Gastrocnemius medialis (tissue), 4 donors: ENCODE measurements around the gene SCAP. TPM values are rescaled to one million over a fixed set of nuclear protein-coding genes. Genes with fewer than 3 reads are reported as not detected.

Source experiments
- ATAC-seq, 2 donors: fragments of 150-250 bp; one replicate each; pipeline ENCODE4 v1.9.1; 2016
- DNase-seq, 2 donors: peaks; one replicate each; pipeline ENCODE4 v3.0.0-alpha.2; 2019
- H3K27ac ChIP-seq, 4 donors: fragments of 200-600 bp; sonication (generic); 1 replicate in 1 of 4; 2 replicates in 3 of 4; pipeline ENCODE4 v1.5.1; 2016 to 2018; ENCODE audit warnings: mild to moderate bottlenecking in 2 of 4, moderate library complexity in 1 of 4
- H3K27me3 ChIP-seq, 3 donors: fragments of 200-600 bp; sonication (generic) in 2 of 3; 1 replicate in 1 of 3; 2 replicates in 2 of 3; pipeline versions ENCODE4 v1.5.1 to v1.6.0; 2016 to 2019; ENCODE audit warnings: mild to moderate bottlenecking in 1 of 3, moderate library complexity in 1 of 3
- H3K36me3 ChIP-seq, 2 donors: fragments of 200-600 bp; sonication (generic) in 1 of 2; one replicate each; pipeline ENCODE4 v1.5.1; 2017 to 2018
- H3K4me1 ChIP-seq, 2 donors: fragments of 200-600 bp; sonication (generic) in 1 of 2; one replicate each; pipeline ENCODE4 v1.5.1; 2016 to 2017; ENCODE audit warnings: mild to moderate bottlenecking in 2 of 2
- H3K4me3 ChIP-seq, 4 donors: fragments of 200-600 bp; sonication (generic) in 3 of 4; 1 replicate in 1 of 4; 2 replicates in 3 of 4; pipeline ENCODE4 v1.5.1; 2016 to 2019; ENCODE audit warnings: mild to moderate bottlenecking in 2 of 4
- H3K9me3 ChIP-seq, 3 donors: fragments of 200-600 bp; sonication (generic) in 2 of 3; 1 replicate in 1 of 3; 2 replicates in 2 of 3; pipeline ENCODE4 v1.5.1; 2016 to 2019
- POLR2A ChIP-seq, 2 donors: fragments of 450-650 bp; IDR thresholded peaks; one replicate each; pipeline ENCODE4 v1.6.1; 2017; ENCODE audit warnings: antibody characterized with exemption in 2 of 2, mild to moderate bottlenecking in 2 of 2, moderate library complexity in 2 of 2
- in situ Hi-C, 4 donors: fragments of 200-750 bp; cut with MboI; loops; one replicate each; pipeline versions ENCODE4 v1.15.0 to v1.8.0; 2017; ENCODE audit warnings: low sequenced_read_pairs in 4 of 4
- intact Hi-C: fragments of 100-400 bp; cut with DNase I; formaldehyde crosslinking; loops from one replicate; pipeline ENCODE4 v1.15.1; 2023; ENCODE audit warnings: low total_unique reads
- total RNA-seq, 4 donors: library from RNA; depleted of rRNA; stranded (reverse); fragments of >200 nt; gene quantifications; one replicate each; pipeline versions ENCODE4 v1.1.0 to v1.2.3, GENCODE V29; 2016
- TF ChIP-seq, protein P1 (sequence below), 5 experiments: fragments of 450-650 bp in 3 of 5; fragments of 200-600 bp in 2 of 5; sonication (generic) in 2 of 5; IDR thresholded peaks in 4 of 5; conservative IDR thresholded peaks in 1 of 5; 1 replicate in 4 of 5; 2 replicates in 1 of 5; pipeline ENCODE4 v1.5.1; 2016 to 2019; ENCODE audit warnings: antibody characterized with exemption in 5 of 5, mild to moderate bottlenecking in 3 of 5, moderate library complexity in 3 of 5

Gene SCAP
- total RNA-seq, 4 donors from 2014 or later: 38.2 to 48.1 (median 42.8) TPM

GRCh38 chr3:47409284-47409683 lies 66.5 kb downstream of the SCAP start:
- no peak overlapping the region for H3K4me3 ChIP-seq
- no peak overlapping the region for H3K27ac ChIP-seq
- in situ Hi-C loops: no loop called here
- intact Hi-C loops: no loop called here
- peaks cover 0 to 85% of the 10 kb centered on the region in 2 donors for H3K36me3 ChIP-seq
- H3K9me3 ChIP-seq: no peaks in the 10 kb centered on the region
- no peak for DNase-seq
- TF ChIP-seq POLR2A (IDR thresholded peaks at IDR 0.05): no peak
- TF ChIP-seq, protein P1, sequence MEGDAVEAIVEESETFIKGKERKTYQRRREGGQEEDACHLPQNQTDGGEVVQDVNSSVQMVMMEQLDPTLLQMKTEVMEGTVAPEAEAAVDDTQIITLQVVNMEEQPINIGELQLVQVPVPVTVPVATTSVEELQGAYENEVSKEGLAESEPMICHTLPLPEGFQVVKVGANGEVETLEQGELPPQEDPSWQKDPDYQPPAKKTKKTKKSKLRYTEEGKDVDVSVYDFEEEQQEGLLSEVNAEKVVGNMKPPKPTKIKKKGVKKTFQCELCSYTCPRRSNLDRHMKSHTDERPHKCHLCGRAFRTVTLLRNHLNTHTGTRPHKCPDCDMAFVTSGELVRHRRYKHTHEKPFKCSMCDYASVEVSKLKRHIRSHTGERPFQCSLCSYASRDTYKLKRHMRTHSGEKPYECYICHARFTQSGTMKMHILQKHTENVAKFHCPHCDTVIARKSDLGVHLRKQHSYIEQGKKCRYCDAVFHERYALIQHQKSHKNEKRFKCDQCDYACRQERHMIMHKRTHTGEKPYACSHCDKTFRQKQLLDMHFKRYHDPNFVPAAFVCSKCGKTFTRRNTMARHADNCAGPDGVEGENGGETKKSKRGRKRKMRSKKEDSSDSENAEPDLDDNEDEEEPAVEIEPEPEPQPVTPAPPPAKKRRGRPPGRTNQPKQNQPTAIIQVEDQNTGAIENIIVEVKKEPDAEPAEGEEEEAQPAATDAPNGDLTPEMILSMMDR (IDR thresholded peaks at IDR 0.05 in 4 of 5, conservative IDR thresholded peaks at IDR 0.05 in 1 of 5): no peak
- no peak for ATAC-seq
- H3K27me3 ChIP-seq: no peaks in the 10 kb centered on the region
- H3K4me1 ChIP-seq: peaks cover 4 to 11% of the 10 kb centered on the region in 2 donors

GRCh38 chr3:47408839-47409229 lies 66.9 kb downstream of the SCAP start:
- ATAC-seq (no peak), DNase-seq (no peak)
- Histone ChIP-seq H3K27ac (no peak overlapping the region), H3K36me3 (peaks cover 0 to 80% of the 10 kb centered on the region in 2 donors), H3K27me3 (no peaks in the 10 kb centered on the region), H3K4me3 (no peak overlapping the region), H3K9me3 (no peaks in the 10 kb centered on the region), H3K4me1 (peaks cover 4 to 11% of the 10 kb centered on the region in 2 donors)
- no peak for TF ChIP-seq POLR2A (IDR thresholded peaks at IDR 0.05)
- TF ChIP-seq, protein P1 (IDR thresholded peaks at IDR 0.05 in 4 of 5, conservative IDR thresholded peaks at IDR 0.05 in 1 of 5): no peak
- in situ Hi-C loops: no loop called here
- intact Hi-C loops: no loop called here

DNA sequence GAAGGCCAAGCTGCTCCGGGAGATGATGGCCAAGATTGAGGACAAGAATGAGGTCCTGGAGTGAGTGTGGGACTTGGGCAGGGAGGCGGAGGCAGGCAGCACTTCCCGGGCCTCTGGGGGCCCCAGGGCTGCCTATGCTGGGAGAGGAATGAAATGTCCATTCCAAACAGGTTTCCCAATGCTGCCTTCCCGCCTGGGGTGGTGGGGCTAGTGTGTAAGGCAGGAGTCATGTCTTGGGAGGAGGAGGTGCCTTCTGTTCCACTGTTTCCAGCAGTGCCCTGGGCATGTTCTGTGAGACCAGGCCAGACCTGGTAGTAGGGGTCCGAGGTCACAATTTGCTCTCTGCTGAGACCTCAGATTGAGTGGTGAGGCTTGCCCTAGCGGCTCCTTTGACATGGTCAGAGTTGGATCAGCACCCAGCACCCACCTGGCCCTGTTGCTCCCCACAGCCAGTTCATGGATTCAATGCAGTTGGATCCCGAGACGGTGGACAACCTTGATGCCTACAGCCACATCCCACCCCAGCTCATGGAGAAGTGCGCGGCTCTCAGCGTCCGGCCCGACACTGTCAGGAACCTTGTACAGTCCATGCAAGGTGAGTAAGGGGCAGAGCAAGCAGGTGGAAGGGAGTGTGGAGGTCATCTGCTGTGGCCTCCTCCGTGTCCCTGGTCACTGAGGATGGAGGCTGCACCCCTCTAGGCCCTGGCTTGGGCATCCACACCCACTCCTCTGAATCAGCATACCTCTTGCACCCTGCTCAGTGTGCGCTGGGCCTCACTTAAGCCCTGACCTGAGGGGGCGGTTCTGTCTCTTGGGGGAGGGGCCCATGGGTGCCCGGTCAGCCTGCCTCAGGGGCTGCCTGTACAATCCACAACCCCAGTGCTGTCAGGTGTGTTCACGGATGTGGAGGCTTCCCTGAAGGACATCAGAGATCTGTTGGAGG lies 67.6 kb downstream of the SCAP start:
- TF ChIP-seq, protein P1 (IDR thresholded peaks at IDR 0.05 in 4 of 5, conservative IDR thresholded peaks at IDR 0.05 in 1 of 5): no peak
- TF ChIP-seq POLR2A (IDR thresholded peaks at IDR 0.05): no peak
- intact Hi-C loops: no loop called here
- H3K9me3 ChIP-seq: no peaks in the 10 kb centered on the region
- peaks cover 0 to 73% of the 10 kb centered on the region in 2 donors for H3K36me3 ChIP-seq
- DNase-seq (no peak), ATAC-seq (no peak)
- in situ Hi-C loops: no loop called here
- H3K4me1 ChIP-seq: peaks cover 4 to 11% of the 10 kb centered on the region in 2 donors
- H3K27ac ChIP-seq: no peak overlapping the region
- H3K4me3 ChIP-seq: no peak overlapping the region
- H3K27me3 ChIP-seq: no peaks in the 10 kb centered on the region

DNA sequence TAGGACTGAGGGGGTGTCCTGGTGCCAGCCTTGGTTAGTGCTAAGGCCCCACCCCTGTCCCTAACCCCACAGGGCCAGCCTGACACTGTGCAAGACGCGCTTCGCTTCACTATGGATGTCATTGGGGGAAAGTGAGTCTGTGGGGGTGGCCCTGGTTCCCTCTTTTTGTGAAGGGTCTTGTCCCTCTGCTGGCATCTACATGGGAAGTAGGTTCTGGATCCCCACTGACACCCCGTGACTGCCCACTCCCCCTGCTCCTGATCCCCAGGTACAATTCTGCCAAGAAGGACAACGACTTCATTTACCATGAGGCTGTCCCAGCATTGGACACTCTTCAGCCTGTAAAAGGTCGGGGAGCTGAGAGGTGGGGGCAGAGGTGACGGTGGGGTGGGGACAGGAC lies 68.5 kb downstream of the SCAP start:
- peaks cover 4 to 11% of the 10 kb centered on the region in 2 donors for H3K4me1 ChIP-seq
- no peak overlapping the region for H3K27ac ChIP-seq
- DNase-seq (no peak), ATAC-seq (no peak)
- intact Hi-C loops: no loop called here
- H3K4me3 ChIP-seq: no peak overlapping the region
- no peaks in the 10 kb centered on the region for H3K9me3 ChIP-seq
- H3K36me3 ChIP-seq: peaks cover 0 to 67% of the 10 kb centered on the region in 2 donors
- TF ChIP-seq, protein P1 (IDR thresholded peaks at IDR 0.05 in 4 of 5, conservative IDR thresholded peaks at IDR 0.05 in 1 of 5): no peak
- no peak for TF ChIP-seq POLR2A (IDR thresholded peaks at IDR 0.05)
- no peaks in the 10 kb centered on the region for H3K27me3 ChIP-seq
- in situ Hi-C loops: no loop called here
